GM21786 (cell line): Measurements from ENCODE around the gene CCDC51.
"Not testable (repeated sequence)": the region's sequence is repeated elsewhere in the genome, so short reads cannot be mapped to it uniquely, and the experiment has no call there.

Source experiments
- ATAC-seq: cut with Tn5 transposase; IDR thresholded peaks from one replicate; pipeline ENCODE4 v1.9.1; 2021; ENCODE audit not compliant: unreplicated experiment

The CCDC51 gene

GRCh38 chr3:48407542-48408099 lies 32.3 kb downstream of the CCDC51 start:
- no peak for ATAC-seq

- no peak for ATAC-seq
Observed at GRCh38 chr3:48406443-48407431, 33.2 kb downstream of the CCDC51 start.

GRCh38 chr3:48405971-48406370 lies 33.9 kb downstream of the CCDC51 start:
- no peak for ATAC-seq

- no peak for ATAC-seq
Observed at GRCh38 chr3:48405343-48405881, 34.5 kb downstream of the CCDC51 start.

- no peak for ATAC-seq
Observed at GRCh38 chr3:48404440-48405342, 35.2 kb downstream of the CCDC51 start.

- no peak for ATAC-seq
Observed at GRCh38 chr3:48403533-48404439, 36.1 kb downstream of the CCDC51 start.

- no peak for ATAC-seq
Observed at GRCh38 chr3:48402907-48403306, 37.0 kb downstream of the CCDC51 start.

- no peak for ATAC-seq
Observed at GRCh38 chr3:48402281-48402732, 37.6 kb downstream of the CCDC51 start.

GRCh38 chr3:48401434-48401901 lies 38.5 kb downstream of the CCDC51 start:
- not testable (repeated sequence) for ATAC-seq

- no peak for ATAC-seq
Observed at GRCh38 chr3:48400824-48401433, 39.0 kb downstream of the CCDC51 start.

- ATAC-seq: no peak
Observed at GRCh38 chr3:48399387-48400172, 40.3 kb downstream of the CCDC51 start.

- ATAC-seq: no peak
Observed at GRCh38 chr3:48398701-48399386, 41.1 kb downstream of the CCDC51 start.

- ATAC-seq: no peak
Observed at GRCh38 chr3:48397767-48398681, 41.9 kb downstream of the CCDC51 start.

GRCh38 chr3:48395714-48396113 lies 44.2 kb downstream of the CCDC51 start:
- ATAC-seq: no peak

- ATAC-seq: no peak
Observed at GRCh38 chr3:48394391-48394790, 45.5 kb downstream of the CCDC51 start.

- ATAC-seq: no peak
Observed at GRCh38 chr3:48388966-48389365, 51.0 kb downstream of the CCDC51 start.

GRCh38 chr3:48387634-48388033 lies 52.3 kb downstream of the CCDC51 start:
- ATAC-seq: no peak
